ENCODE measurements around the gene ACOXL.
"Not testable (repeated sequence)": the region's sequence is repeated elsewhere in the genome, so short reads cannot be mapped to it uniquely, and the experiment has no call there.

ACOXL gene

DNA sequence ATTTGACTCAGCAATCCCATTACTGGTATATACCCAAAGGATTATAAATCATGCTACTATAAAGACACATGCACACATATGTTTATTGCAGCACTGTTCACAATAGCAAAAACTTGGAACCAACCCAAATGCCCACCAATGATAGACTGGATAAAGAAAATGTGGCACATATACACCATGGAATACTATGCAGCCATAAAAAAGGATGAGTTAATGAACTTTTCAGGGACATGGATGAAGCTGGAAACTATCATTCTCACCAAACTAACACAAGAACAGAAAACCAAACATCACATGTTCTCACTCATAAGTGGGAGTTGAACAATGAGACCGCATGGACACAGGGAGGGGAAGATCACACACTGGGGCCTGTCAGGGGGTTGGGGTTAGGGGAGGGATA is 350.3 kb downstream of the ACOXL start:
- DNase-seq: not testable (repeated sequence)

DNA sequence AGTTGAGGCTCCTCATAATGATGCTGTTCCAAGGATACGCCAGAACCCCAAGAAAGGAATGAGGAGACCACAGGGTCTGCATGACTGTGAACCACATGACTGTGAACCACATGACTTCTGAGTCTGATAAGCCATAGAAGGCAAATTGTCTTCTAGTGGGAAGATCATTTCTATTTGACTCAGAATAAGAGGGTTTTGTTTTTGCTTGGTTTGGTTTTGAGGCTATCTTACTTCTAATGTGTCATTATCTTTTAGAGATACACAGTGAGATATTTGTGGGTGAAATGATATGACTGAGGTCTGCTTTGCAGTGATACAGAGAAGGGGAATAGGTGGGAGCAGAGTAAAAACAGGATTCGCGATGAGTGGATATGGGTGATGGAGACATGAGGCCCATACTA is 359.4 kb downstream of the ACOXL start:
- no peak for DNase-seq

DNA sequence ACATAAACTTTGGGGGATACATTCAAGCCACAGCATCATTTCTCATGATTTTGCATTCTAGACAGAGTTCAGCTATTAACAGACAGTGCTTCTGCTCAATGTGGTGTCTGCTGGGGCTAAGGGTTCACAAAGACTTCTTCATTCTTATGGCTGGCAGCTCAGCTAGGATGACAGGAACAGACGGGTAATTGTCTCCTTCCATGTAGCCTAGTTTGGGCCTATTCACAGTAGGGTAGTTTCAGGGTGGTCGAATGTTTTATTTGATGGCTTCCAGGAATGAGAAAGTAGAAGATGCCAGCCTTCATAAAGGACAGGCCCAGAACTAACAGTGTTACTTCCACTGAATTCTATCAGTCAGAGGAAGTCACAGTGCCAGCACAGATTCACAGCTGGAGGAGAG is 362.3 kb downstream of the ACOXL start:
- DNase-seq: no peak

DNA sequence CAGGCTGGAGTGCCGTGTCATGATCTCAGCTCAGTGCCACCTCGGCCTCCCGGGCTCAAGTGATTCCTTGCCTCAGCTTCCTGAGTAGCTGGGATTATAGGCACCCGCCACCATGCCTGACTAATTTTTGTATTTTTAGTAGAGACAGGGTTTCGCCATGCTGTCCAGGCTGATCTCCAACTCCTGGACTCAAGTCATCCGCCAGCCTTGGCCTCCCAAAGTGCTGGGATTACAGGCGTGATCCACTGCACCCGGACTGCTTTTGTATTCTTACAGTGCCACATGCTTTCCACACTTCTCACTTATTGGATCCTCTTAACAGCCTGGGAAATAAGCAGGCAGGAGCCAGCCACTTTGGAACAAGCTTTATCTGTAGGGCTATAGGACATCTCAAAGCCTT is 363.1 kb downstream of the ACOXL start:
- DNase-seq: no peak

DNA sequence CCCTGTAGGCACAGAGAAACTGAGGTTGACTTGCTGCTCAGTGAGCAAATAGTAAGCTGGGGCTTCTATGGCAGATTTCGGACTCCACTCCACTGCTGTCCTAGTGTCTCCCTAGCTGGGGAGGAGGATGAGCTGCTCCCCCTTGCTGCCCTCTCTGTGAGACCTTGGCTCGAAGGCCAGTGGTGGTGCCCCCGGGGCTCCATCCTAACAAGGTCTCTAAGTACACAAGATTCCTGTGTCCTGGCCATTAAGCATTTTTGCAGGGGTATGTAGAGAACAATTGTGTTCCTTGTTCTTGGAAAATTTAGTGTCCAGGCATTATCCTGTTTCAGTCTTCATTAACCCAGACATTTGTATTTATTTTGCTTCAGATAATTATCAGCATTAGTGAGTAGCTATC is 367.0 kb downstream of the ACOXL start:
- no peak for DNase-seq

DNA sequence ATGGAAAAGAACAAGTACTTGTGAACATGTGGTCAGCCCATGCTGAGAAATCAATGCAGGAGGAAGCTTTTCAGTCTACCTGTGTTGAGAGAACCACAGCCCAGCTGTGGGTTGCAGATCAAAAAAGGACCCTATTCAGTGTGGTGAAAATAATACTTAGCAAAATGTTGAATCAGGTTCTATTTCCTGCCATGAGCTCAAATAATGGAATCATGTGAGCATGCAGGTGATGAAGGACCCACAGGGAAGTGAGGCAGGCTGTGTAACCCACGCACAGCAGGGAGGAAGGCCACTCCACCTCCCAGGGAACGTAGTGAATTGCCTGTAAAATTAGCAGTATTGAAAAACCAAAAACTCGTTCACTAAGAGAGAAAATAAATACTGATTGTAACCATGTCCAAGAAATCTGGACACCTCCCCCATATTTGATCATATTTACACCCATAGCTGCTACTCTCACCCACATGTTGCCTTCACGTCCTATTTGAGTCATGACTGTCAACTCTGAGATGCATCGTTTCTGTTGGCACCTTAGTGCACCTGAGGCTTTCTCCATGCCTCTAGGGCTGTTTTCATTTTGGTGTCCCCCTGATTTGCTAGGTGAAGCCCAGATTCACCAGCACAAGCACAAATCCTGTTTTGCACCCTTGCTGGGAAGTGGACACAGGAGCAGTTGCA is 367.9 kb downstream of the ACOXL start:
- DNase-seq: no peak

DNA sequence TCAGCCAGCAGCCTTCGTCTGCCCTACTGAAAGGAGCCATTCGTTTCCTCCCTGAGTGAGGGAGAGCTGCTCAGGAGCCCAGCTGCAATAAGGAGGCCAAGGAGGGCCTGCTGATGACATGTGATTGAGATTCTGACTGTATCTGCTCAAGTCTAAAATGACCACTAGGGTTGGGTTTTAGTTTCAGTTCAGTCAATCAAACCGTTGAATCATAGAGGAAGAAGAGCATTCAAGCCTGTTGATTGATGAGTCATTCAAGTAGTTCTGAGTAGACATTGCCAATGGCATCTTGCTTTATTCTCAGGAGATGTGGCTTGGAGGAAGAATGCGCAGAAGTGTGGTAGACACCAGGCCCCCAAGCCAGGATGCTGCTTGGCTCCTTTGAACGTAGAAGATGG is 368.4 kb downstream of the ACOXL start:
- no peak for DNase-seq

DNA sequence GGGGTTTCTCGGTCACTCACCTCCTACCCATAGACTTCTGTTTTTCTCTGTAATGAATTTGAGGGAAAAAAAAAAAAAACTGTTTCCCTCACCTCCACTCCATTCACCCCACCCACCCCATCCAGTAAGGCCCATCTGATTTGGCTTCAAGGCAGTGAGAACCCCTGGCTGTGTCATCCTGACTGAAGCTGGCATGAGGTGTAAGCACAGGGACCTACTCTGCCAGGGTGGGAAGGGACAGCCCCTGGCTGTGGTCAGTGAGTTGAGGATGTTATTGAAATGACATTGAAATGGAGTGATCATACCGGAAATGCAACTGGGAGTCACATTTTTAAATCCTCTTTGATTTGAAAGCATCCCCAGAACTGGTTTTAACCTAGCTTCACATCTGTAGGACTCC is 369.2 kb downstream of the ACOXL start:
- DNase-seq: no peak

DNA sequence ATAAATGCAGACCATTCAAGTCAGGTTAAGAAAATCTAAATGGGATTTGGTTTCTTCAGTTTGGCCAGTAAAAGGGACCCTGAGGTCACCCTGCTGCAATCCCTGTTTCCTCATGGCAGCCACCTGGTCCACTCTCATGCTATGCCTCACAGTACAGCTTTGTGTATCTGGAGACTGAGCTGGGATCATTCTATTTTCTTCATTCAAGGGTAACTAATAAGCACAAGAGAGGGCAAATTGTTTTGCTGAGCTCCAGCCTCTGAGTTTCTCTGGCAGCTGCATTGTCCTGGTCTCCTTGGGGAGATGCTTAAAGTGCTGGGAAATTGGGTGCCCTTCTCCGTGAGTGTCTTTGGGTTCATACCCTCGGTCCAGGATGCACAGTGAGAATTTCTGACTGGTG is 369.8 kb downstream of the ACOXL start:
- DNase-seq: no peak

DNA sequence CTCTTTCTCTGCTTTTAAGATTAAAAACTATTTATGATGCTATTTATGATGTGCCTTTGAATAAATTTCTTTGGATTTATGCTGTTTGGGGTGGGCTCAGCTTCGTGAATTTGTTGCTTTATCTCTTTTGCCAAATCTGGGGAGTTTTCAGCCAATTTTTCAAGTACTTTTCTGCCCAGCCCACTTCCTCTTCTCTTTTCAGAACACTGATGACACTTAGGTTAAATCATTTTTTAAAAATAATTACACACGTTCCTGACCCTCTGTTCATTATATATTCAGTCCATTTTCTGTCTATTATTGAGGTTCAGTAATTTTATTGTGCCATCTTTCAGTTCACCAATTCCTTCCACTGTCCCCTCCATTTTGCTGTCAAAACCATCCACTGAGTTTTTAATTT is 373.6 kb downstream of the ACOXL start:
- no peak for DNase-seq

DNA sequence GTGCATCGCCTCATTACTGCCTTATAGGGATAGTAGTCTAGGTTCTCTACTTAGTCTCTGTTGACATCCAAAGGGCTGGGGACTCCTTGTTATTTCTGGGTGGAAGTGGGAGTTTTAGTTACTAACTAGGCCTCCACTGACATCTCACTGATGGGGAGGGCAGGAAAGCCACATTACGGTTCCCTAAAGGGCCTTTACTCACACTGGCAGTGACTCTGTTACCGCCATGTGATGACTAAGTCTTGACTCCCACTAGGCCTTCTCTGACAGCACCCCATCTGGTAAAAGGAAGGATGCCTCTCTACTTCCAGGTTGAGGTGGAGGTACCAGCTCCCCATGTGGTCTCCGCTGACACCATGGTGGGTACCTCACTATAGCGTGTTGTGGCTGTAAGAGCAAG is 374.3 kb downstream of the ACOXL start:
- no peak for DNase-seq

DNA sequence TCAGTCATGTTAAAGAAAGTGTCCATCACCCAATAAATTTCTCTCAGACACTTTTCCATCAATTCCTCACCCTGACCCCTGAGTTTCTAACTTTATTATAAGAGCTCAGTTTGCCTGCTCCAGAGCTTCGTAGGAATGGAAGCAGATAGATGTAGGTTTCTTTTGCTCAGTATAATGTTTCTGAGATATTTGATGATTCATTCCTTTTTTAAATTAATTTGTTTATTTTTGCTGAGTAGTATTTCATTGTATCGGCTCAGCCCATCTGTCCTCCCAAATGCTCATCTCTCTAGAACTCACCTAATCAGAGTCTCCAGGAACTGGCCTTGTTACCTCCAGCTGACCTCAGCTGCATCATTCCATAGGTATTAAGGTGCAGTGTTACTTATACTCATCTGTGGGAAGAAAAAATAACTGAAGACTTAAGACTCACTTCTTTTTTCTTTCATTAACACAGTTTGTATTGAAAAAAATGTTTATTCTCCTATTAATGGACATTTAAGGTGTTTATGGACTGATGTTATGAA is 376.4 kb downstream of the ACOXL start:
- no peak for DNase-seq

DNA sequence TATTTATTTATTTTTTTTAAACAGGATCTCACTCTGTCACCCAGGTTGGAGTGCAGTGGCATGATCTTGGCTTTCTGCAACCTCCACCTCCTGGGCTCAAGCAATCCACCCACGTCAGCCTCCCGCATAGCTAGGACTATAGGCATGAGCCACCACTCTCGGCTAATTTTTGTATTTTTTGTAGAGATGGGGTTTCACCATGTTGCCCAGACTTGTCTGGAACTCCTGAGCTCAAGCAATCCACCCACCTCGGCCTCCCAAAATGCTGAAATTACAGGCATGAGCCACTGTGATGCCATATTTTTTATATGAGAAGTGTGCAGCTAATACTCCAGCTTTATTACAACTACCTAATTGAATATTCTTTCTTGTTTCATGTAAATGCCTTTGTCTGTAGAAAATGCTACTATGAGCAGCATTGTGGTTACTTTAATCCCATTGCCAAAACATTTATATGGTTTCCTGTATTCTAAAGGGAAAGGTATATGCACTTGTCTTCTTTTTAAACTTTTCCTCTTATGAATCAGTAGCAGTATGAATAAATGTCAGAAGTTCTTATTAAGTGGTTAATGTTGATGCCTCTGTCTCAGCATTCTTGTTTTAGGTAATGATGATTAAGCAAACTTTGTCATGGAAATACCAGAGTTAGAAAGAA is 378.9 kb downstream of the ACOXL start:
- DNase-seq: no peak

DNA sequence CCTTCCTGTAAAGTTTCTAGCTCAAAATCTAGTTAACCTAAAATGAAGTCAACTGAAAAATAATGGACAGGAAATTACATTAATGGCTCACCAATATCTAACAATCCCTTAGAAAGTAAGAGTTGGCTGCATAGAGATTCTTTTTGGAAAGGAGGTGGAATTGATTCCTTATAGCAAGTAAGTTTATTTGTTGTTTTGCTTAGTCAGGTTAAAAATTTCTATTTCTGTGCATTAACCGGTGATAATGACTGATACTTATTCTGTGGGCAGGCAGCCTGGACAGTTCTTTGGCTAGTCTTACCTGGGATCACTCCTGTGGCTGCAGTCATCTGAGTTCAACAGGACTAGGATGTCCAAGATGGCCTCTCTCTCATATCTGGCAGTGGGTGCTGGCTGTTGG is 381.5 kb downstream of the ACOXL start:
- DNase-seq: no peak

DNA sequence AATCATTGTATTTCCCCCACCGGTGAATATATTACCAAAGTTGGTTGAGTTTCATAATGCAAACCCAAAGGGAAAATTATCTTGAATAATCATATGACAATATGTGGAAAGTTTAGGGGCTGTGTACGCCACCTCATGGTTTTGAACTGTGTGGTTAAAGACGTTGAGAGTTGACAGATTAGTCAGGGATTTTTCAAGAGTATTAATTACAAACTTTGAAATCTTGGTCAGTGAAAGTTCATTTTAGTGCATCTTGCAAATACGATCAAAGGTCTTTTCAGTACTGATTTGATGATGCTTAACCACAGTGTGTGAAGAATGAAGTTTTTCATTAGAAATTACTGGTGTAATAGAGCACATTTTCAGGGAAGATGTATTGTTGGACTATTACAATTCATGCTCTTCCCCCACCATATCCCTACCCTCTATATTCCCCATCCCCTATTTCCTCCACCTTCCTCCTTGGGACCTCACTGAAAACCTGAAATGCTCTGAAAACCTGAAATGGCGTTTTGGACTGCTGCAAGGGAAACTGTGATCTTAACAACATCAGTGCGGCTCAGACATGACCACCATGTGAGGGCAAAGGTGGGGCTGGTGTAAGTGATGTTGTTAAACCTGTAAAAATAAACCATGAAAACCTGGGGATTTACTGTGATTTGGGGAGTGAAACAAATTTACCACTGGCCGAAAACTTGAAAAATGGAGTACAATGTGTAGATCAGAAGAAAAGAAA is 383.8 kb downstream of the ACOXL start:
- no peak for DNase-seq

DNA sequence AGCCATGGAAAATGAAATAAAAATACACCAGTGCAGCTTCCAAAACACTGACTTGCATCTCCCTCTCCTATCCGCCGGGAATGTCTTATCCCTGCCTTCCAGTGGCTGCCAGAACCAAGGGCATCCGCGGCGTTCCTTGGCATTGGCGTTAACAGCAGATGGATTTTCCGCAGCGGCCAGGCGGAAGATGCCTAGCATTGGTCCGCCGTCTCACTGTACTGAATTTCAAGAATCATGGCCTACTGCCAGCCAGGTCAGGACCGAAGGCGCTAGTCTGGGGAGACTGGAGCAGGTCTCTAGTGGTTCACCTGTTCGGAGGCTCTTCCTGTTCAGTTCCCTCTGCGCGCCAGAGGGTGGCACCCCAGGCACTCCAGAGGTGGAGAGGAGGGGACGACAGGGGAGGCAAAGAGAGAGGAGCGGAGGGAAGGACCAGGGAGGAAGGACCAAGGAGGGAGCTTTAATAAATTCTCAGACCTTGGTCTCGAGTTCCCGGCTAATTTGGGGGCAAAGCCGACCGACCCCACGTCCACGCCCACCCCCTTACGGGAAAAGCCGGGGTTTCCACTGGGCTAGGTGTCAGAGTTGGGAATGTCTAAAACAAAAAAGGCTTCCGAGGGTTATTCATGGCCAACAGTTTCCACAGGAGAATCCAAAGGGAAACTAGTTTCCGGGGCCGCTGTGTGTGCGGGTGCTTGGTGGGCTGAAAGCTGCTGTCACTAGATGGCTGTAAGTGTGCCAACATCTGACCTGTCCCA is 384.6 kb downstream of the ACOXL start:
- DNase-seq: no peak

DNA sequence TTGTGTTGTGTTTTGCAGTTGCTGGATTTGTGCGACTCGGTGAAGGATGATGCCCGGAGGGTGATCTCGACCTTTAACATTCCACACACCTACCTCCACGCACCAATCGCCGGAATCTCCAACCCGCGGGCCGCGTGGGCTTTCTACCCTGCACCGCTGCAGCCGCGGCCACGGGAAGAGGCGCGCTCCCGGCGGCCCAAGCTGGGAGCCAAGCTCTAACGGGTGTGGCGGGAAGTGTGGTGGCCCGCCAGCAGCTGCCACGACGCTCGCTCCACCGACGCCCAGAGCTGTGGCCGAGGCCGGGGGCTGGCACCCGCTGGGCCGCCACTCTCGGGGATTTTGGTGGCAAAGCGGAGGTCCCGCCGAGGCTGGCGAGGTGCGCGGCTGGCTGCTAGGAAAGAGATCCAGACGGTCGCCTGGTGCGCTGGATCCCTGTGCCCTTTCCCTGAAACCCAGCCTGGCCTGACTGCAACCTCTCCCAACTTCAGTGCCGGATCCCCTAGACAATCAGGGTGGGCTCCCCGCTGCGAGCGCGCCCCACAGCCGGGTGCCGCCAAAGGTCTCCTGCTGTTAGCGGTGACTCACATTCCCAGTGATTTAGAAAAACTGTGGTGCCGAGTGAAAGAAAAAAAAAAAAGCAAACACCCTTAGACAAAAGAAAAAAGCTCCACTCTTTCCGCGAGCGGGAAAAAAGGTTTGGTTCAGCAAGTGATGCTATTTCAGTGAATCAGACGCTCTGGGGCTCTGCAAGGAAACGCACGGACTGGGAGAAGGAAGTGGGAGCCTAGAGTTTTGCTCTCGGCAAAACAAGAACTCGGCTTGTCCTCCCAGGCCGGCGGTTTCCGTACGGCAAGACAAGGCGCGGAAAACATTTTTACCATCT is 385.5 kb downstream of the ACOXL start:
- DNase-seq: no peak

DNA sequence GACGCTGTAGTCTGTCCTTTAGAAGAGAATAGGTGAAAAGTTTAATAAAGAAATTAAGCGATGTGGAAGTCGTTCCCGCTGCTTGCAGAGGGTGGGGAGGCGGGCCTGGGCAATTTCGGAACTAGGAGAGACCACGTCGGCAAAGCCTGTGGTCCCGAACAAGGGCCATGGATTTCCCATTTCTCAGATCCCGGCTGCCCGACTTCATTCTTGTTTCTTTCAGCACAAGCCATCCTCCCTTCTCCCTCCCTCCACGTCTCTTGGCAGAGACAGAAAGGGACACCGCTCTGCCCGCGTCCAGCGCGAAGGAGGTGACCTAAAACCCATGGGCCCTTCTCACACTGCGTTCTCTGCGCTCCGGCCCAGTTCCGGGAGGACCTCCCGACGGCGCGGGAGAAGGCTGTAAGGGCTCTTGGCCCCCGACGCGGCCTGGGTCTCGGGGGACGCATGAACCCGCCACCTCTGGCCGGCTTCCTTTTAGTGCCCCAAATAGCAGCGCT is 386.2 kb downstream of the ACOXL start:
- no peak for DNase-seq

DNA sequence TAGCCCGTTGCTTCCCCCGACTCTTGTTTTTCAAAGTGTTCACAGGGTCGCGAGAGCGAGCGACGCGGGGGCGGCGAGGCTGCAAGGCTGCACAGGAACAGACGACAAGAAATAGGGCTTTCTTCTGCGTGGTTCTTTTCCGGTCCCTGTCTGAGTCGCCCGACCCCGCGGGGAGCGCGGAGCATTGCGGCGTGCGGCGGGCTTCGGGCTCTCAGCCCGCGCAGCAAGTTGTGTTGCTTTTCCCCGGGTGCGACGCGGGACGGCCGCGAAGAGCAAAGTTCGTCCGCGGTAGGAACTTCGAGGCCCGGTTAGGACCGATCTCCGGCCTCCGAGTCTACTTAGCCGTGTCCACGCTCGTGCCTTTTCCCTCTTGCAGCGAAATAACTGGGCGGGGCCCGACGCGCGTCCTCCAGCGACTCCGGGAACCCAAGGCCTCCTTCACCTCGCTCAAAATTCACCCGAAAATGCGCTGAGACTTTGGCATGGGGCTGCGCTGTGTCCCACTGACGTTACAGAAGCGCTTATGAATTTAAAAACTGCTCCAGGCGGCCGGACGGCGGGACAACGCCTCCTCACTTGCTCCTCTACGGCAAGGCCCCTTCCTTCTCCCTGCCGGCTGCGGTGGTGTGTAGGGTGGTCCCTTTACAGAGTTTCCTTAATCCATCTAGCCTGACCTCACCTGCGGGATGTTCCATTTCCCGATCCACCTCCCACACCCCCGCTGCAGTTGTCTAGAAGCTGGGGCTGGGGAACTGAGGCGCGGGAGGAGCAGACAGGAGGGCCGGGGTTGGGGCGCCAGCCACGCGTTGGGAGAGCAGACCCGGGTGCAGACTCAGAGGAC is 386.8 kb downstream of the ACOXL start:
- DNase-seq: no peak

DNA sequence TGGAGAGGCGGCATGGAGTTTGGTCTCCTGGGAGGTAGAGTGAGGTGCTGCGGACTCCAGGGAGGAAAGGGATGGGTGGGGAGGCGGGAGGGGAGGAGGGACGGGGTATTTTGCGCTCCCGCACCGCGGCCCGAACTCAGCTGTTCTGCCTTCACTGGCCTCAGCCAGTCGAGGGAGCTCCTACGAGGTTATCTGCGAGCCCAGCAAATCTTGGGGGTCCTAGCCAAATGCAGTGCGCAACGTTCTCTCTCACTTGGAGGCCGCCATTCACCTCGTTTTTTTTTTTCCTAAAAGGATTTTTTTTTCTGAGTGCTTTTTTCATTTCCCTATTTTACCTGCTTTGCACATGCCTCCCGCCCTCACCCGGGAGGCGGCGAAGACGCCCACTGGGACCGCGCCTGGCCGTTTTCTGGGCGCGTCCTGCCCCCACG is 387.5 kb downstream of the ACOXL start:
- no peak for DNase-seq
